HK-2 (cell line): ENCODE measurements around the gene USP22.
"Not testable (repeated sequence)": the region's sequence is repeated elsewhere in the genome, so short reads cannot be mapped to it uniquely, and the experiment has no call there.

Experiments
- DNase-seq: peaks from one replicate; pipeline ENCODE4 v3.0.0-alpha.2; 2018; ENCODE audit not compliant: unreplicated experiment

USP22 gene

GRCh38 chr17:20988001-20988636 lies 54.7 kb downstream of the USP22 start:
- DNase-seq: no peak

GRCh38 chr17:20987511-20987910 lies 55.3 kb downstream of the USP22 start:
- DNase-seq: no peak

- no peak for DNase-seq
Measured at GRCh38 chr17:20986767-20987510, 55.9 kb downstream of the USP22 start.

GRCh38 chr17:20983359-20983637 lies 59.5 kb downstream of the USP22 start:
- no peak for DNase-seq

GRCh38 chr17:20982589-20983358 lies 60.0 kb downstream of the USP22 start:
- DNase-seq: no peak

- no peak for DNase-seq
Measured at GRCh38 chr17:20981046-20981920, 61.5 kb downstream of the USP22 start.

- no peak for DNase-seq
Measured at GRCh38 chr17:20979792-20980083, 63.1 kb downstream of the USP22 start.

- not testable (repeated sequence) for DNase-seq
Measured at GRCh38 chr17:20979007-20979791, 63.6 kb downstream of the USP22 start.

GRCh38 chr17:20977609-20978253 lies 65.1 kb downstream of the USP22 start:
- not testable (repeated sequence) for DNase-seq

- DNase-seq: no peak
Measured at GRCh38 chr17:20975566-20975965, 67.2 kb downstream of the USP22 start.

GRCh38 chr17:20970329-20970728 lies 72.5 kb downstream of the USP22 start:
- no peak for DNase-seq

- DNase-seq: no peak
Measured at GRCh38 chr17:20968913-20969616, 73.7 kb downstream of the USP22 start.

GRCh38 chr17:20967776-20968175 lies 75.0 kb downstream of the USP22 start:
- DNase-seq: no peak

GRCh38 chr17:20966870-20967269 lies 75.9 kb downstream of the USP22 start:
- DNase-seq: no peak

- DNase-seq: no peak
Measured at GRCh38 chr17:20965492-20965891, 77.3 kb downstream of the USP22 start.

GRCh38 chr17:20961586-20961985 lies 81.2 kb downstream of the USP22 start:
- no peak for DNase-seq

GRCh38 chr17:20960871-20961270 lies 81.9 kb downstream of the USP22 start:
- no peak for DNase-seq

- DNase-seq: no peak
Measured at GRCh38 chr17:20955427-20956323, 87.1 kb downstream of the USP22 start.

- DNase-seq: no peak
Measured at GRCh38 chr17:20954794-20955193, 88.0 kb downstream of the USP22 start.
